Measurements from ENCODE around the gene PPP2R3B.
A peak's percentile ranks its signal among the peaks of the same experiment; 100 is the strongest.
"Not testable (repeated sequence)": the region's sequence is repeated elsewhere in the genome, so short reads cannot be mapped to it uniquely, and the experiment has no call there.

The PPP2R3B gene

GRCh38 chrX:386768-387575 lies at the start of gene PPP2R3B:
TSS of gene PPP2R3B (minus strand) at chrX:386907. CDS start at chrX:386691, 216 bp downstream.
- Mint-ChIP-seq H3K27ac (peak within 1 kb of the TSS; percentile 99), H3K27me3 (no peaks in the 10 kb centered on the region)
- intact Hi-C loops (cut with micrococcal nuclease): loop anchor here (1.0 to 5.0 kb wide), 2 partner anchors 69 to 110 kb away; partner anchors contain the start of gene GTPBP6

GRCh38 chrX:435536-436122 lies 48.9 kb upstream of the PPP2R3B start:
- Mint-ChIP-seq H3K27me3 (peaks cover 8% of the 10 kb centered on the region), H3K4me1 (ENCODE audit: low read depth) (no peaks in the 10 kb centered on the region), H3K9me3 (peaks cover 14% of the 10 kb centered on the region), H3K4me3 (no peak overlapping the region), H3K36me3 (ENCODE audit: low read depth) (no peaks in the 10 kb centered on the region), H3K27ac (no peak overlapping the region)
- intact Hi-C loops (cut with micrococcal nuclease): no loop called here

More at GRCh38 chrX:386768-387575, at the start of gene PPP2R3B:
- Mint-ChIP-seq H3K36me3 (ENCODE audit: low read depth) (peaks cover 6% of the 10 kb centered on the region), H3K4me3 (peak within 1 kb of the TSS; percentile 96), H3K9me3 (no peaks in the 10 kb centered on the region), H3K4me1 (ENCODE audit: low read depth) (peaks cover 5% of the 10 kb centered on the region)

DNA sequence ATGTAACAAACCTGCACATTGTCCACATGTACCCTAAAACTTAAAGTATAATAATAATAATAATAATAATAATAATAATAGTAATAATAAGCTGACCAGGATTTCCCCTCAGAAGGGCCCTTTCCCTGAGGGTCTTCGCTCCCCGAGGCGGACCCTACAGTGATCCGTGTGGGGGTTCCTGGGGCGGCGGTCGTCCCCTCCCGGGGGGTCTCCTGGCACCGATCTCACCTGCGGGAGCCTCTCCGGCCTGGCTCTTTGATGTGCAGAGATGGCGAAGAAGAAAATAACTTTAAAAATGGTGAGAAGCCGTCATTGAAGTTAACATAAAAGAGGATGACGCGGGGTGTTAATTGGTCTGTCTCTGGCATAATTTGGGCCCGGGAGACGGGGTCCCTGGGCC lies 48.2 kb upstream of the PPP2R3B start:
- Mint-ChIP-seq H3K27ac (no peak overlapping the region), H3K27me3 (peaks cover 8% of the 10 kb centered on the region), H3K36me3 (ENCODE audit: low read depth) (no peaks in the 10 kb centered on the region), H3K4me1 (ENCODE audit: low read depth) (no peaks in the 10 kb centered on the region), H3K9me3 (peaks cover 8% of the 10 kb centered on the region), H3K4me3 (no peak overlapping the region)
- intact Hi-C loops (cut with micrococcal nuclease): no loop called here

DNA sequence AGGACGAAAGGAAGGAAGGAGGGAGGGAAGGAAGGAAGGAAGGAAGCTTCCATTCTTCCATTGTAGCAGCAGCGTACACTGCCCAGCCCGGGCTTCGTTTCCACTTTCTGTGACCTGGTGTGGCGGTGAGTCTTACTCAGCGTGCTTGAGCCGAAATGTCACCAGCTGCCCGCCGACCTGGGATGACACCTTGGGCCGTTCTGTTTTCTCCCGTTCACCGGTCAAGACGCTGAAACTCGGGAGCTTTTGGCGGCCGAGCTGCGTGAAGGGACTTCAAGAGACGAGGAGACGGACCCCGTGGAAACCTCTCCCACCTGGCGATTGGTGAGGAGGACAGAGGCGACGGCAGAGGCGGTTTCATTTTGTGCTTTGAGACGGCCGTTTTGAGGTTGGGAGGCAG lies 47.1 kb upstream of the PPP2R3B start:
- intact Hi-C loops (cut with micrococcal nuclease): no loop called here
- Mint-ChIP-seq H3K36me3 (ENCODE audit: low read depth) (no peaks in the 10 kb centered on the region), H3K27ac (no peak overlapping the region), H3K27me3 (peaks cover 15% of the 10 kb centered on the region), H3K9me3 (no peaks in the 10 kb centered on the region), H3K4me1 (ENCODE audit: low read depth) (no peaks in the 10 kb centered on the region), H3K4me3 (no peak overlapping the region)

- not testable (repeated sequence) for H3K4me3 Mint-ChIP-seq
Measured at GRCh38 chrX:432666-433065, 46.0 kb upstream of the PPP2R3B start.

GRCh38 chrX:431492-432111 lies 44.9 kb upstream of the PPP2R3B start:
- Mint-ChIP-seq H3K4me3 (no peak overlapping the region), H3K27ac (no peak overlapping the region), H3K27me3 (peaks cover 27% of the 10 kb centered on the region), H3K4me1 (ENCODE audit: low read depth) (peaks cover 4% of the 10 kb centered on the region), H3K9me3 (no peaks in the 10 kb centered on the region), H3K36me3 (ENCODE audit: low read depth) (no peaks in the 10 kb centered on the region)
- intact Hi-C loops (cut with micrococcal nuclease): no loop called here

More at GRCh38 chrX:432666-433065, 46.0 kb upstream of the PPP2R3B start:
- H3K36me3 Mint-ChIP-seq (ENCODE audit: low read depth); H3K4me1 Mint-ChIP-seq (ENCODE audit: low read depth); intact Hi-C loops (cut with micrococcal nuclease); H3K27ac Mint-ChIP-seq; H3K9me3 Mint-ChIP-seq: not testable (repeated sequence)
- peaks cover 26% of the 10 kb centered on the region for H3K27me3 Mint-ChIP-seq

GRCh38 chrX:431056-431455 lies 44.3 kb upstream of the PPP2R3B start:
- no peaks in the 10 kb centered on the region for H3K36me3 Mint-ChIP-seq (ENCODE audit: low read depth)
- intact Hi-C loops (cut with micrococcal nuclease): no loop called here
- H3K27ac Mint-ChIP-seq: no peak overlapping the region
- H3K9me3 Mint-ChIP-seq: no peaks in the 10 kb centered on the region
- H3K4me1 Mint-ChIP-seq (ENCODE audit: low read depth): peaks cover 4% of the 10 kb centered on the region
- peaks cover 23% of the 10 kb centered on the region for H3K27me3 Mint-ChIP-seq
- H3K4me3 Mint-ChIP-seq: no peak overlapping the region

DNA sequence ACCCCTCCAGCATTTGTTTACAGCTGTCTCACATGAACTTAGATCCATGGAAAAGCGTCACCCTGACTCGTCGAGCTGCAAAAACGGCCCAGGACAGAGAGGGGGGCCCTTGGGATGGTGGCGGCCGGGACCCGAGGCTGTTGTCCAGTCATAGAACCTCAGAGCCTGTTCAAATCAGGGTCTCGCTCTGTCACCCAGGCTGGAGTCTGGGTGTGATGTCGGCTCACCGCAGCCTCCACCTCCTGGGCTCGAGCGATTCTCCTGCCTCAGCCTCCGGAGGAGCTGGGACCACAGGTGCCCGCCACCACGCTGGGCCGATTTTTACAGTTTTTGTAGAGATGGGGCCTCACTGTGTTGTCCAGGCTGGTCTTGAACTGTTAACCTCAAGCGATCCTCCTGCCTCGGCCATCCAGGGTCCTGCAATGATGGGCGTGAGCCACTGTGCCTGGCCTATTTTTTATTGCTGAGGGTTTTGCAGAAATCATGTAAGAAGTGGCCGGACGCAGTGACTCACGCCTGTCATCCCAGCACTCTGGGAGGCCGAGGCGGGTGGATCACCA lies 42.6 kb upstream of the PPP2R3B start:
- Mint-ChIP-seq H3K36me3 (ENCODE audit: low read depth) (no peaks in the 10 kb centered on the region), H3K27ac (no peak overlapping the region), H3K4me3 (no peak overlapping the region), H3K4me1 (ENCODE audit: low read depth) (peaks cover 4% of the 10 kb centered on the region), H3K9me3 (no peaks in the 10 kb centered on the region), H3K27me3 (peaks cover 23% of the 10 kb centered on the region)
- intact Hi-C loops (cut with micrococcal nuclease): no loop called here

DNA sequence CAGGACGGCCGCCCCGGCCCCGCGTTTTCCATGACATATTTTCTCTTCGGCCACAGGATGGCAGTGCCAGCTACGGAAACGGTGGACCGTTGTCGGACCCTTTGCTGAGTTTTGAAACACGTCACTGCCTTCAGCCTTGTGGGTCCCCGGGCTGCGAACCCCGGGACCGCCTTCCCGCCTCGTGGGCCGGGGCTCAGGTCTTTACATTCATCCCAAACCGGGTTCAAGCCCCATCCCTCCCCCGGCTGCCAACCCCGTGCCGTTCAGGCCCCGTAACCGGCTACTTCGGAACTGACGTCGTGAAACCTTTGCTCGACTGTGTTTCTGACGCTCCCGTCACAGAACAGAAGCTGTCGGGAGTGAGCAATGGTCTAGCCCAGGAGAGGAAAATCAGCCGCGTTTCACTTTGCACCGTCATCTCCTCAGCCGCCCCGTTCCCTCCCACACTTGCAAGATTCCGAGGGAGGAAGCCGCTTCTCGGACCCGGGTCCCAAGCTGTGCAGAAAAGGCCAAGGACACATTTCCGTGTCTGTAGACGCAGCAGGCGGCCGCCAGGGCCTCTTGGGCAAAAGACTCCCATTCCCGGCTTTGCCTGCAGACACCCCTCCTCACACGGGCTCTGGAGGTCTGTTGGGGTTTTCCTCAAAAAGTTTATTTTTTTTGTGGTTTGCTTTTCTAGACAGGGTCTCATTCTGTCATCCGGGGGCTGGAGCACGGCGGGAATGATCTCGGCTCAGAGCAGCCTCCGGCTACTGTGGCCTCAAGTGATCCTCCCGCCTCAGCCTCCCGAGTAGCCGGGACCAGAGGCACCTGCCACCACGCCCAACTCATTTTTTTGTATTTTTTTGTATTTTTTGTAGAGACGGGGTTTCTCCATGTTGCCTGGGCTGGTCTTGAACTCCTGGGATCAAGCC lies 41.4 kb upstream of the PPP2R3B start:
- Mint-ChIP-seq H3K36me3 (ENCODE audit: low read depth) (no peaks in the 10 kb centered on the region), H3K9me3 (no peaks in the 10 kb centered on the region), H3K4me3 (peak overlapping the region; percentile 49), H3K27ac (no peak overlapping the region), H3K4me1 (ENCODE audit: low read depth) (peaks cover 4% of the 10 kb centered on the region), H3K27me3 (peaks cover 23% of the 10 kb centered on the region)
- intact Hi-C loops (cut with micrococcal nuclease): no loop called here

- no peak overlapping the region for H3K27ac Mint-ChIP-seq
- no peaks in the 10 kb centered on the region for H3K36me3 Mint-ChIP-seq (ENCODE audit: low read depth)
- H3K4me3 Mint-ChIP-seq: no peak overlapping the region
- intact Hi-C loops (cut with micrococcal nuclease): no loop called here
- H3K9me3 Mint-ChIP-seq: no peaks in the 10 kb centered on the region
- H3K4me1 Mint-ChIP-seq (ENCODE audit: low read depth): peaks cover 4% of the 10 kb centered on the region
- H3K27me3 Mint-ChIP-seq: peaks cover 24% of the 10 kb centered on the region
Measured at GRCh38 chrX:426881-427280, 40.2 kb upstream of the PPP2R3B start.

GRCh38 chrX:425056-425455 lies 38.3 kb upstream of the PPP2R3B start:
- H3K27me3 Mint-ChIP-seq: peaks cover 24% of the 10 kb centered on the region
- intact Hi-C loops (cut with micrococcal nuclease): no loop called here
- H3K4me3 Mint-ChIP-seq: no peak overlapping the region
- H3K27ac Mint-ChIP-seq: no peak overlapping the region
- H3K36me3 Mint-ChIP-seq (ENCODE audit: low read depth): no peaks in the 10 kb centered on the region
- no peaks in the 10 kb centered on the region for H3K9me3 Mint-ChIP-seq
- H3K4me1 Mint-ChIP-seq (ENCODE audit: low read depth): peaks cover 4% of the 10 kb centered on the region

DNA sequence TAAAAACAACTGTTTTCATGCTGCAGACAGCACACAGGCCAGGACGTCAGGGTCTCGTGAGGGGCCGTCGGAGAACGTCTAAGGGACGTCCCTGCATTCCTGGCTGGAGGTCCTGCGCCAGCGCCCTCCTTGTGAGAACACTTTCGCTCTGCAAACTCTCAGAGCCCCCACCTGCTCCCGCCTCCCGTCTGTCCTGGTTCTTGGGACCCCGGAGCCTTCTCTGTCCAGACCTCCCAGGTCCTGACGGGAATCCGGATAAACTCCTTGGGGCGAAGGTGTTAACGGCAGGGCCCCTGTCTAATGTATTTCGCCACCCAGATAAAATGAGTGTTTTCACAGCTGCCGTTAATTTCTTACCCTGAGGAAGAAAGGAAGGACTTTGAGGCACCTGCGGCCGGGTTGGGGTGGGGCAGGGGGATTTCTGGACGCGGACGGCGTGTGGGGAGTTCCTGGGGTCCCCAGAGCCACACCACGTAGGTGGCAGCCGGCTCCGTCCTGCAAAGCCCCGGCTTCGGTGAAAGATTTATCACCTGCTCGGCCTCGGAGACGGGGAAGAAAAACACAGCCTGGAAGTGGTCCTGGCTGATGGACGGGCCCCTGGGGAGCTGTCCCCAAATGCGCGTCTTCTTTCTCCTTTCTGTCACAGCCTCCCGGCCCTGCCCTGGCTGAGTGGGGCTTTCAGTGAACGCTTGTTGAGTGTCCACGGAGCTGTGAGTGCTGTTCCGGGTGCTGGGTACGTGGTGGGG lies 35.1 kb upstream of the PPP2R3B start:
- intact Hi-C loops (cut with micrococcal nuclease): no loop called here
- Mint-ChIP-seq H3K27me3 (peaks cover 2% of the 10 kb centered on the region), H3K27ac (no peak overlapping the region), H3K9me3 (no peaks in the 10 kb centered on the region), H3K4me3 (no peak overlapping the region), H3K36me3 (ENCODE audit: low read depth) (no peaks in the 10 kb centered on the region), H3K4me1 (ENCODE audit: low read depth) (no peaks in the 10 kb centered on the region)
